AG08395 (cell line): ENCODE results near the gene KDM4E.
"Not testable (repeated sequence)": the region's sequence is repeated elsewhere in the genome, so short reads cannot be mapped to it uniquely, and the experiment has no call there.

Experiments used
- DNase-seq: peaks from one replicate; pipeline ENCODE4 v3.0.0; 2012; ENCODE audit warnings: mixed read lengths, low spot score

The KDM4E gene

GRCh38 chr11:95024958-95025357, at the start of gene KDM4E:
Gene KDM4E, plus strand, starts transcription at chr11:95025258. Its CDS starts 300 bp downstream, at chr11:95025558.
- no peak for DNase-seq

- DNase-seq = no peak
Observed at GRCh38 chr11:94975599-94975998, 49.5 kb upstream of the KDM4E start.

- DNase-seq = no peak
Observed at GRCh38 chr11:94987378-94987777, 37.7 kb upstream of the KDM4E start.

- DNase-seq = no peak
Observed at GRCh38 chr11:94988748-94989147, 36.3 kb upstream of the KDM4E start.

GRCh38 chr11:94993400-94993943, 31.6 kb upstream of the KDM4E start:
- DNase-seq = no peak

- no peak for DNase-seq
Observed at GRCh38 chr11:94997437-94997836, 27.6 kb upstream of the KDM4E start.

GRCh38 chr11:94998285-94998684, 26.8 kb upstream of the KDM4E start:
- DNase-seq = no peak

GRCh38 chr11:95003716-95004115, 21.3 kb upstream of the KDM4E start:
- DNase-seq = no peak

- DNase-seq = no peak
Observed at GRCh38 chr11:95005642-95006041, 19.4 kb upstream of the KDM4E start.

GRCh38 chr11:95011376-95011775, 13.7 kb upstream of the KDM4E start:
- DNase-seq = no peak

GRCh38 chr11:95014184-95014821, 10.8 kb upstream of the KDM4E start:
- no peak for DNase-seq

GRCh38 chr11:95016139-95016538, 8.9 kb upstream of the KDM4E start:
- no peak for DNase-seq

GRCh38 chr11:95021468-95021867, 3.6 kb upstream of the KDM4E start:
- not testable (repeated sequence) for DNase-seq

GRCh38 chr11:95025594-95025993, 536 bp downstream of the KDM4E start:
- not testable (repeated sequence) for DNase-seq

- DNase-seq = no peak
Observed at GRCh38 chr11:95028357-95028756, 3.3 kb downstream of the KDM4E start.

- DNase-seq = no peak
Observed at GRCh38 chr11:95033051-95033450, 8.0 kb downstream of the KDM4E start.

- no peak for DNase-seq
Observed at GRCh38 chr11:95035316-95035715, 10.3 kb downstream of the KDM4E start.

- not testable (repeated sequence) for DNase-seq
Observed at GRCh38 chr11:95037356-95038035, 12.4 kb downstream of the KDM4E start.

GRCh38 chr11:95042239-95042638, 17.2 kb downstream of the KDM4E start:
- DNase-seq = no peak

- DNase-seq = no peak
Observed at GRCh38 chr11:95042906-95043305, 17.8 kb downstream of the KDM4E start.

- DNase-seq = no peak
Observed at GRCh38 chr11:95044010-95044409, 19.0 kb downstream of the KDM4E start.

- DNase-seq = no peak
Observed at GRCh38 chr11:95045812-95046211, 20.8 kb downstream of the KDM4E start.

- DNase-seq = not testable (repeated sequence)
Observed at GRCh38 chr11:95049122-95049521, 24.1 kb downstream of the KDM4E start, which contains the start of gene KDM4F. Gene KDM4F, plus strand, starts transcription at chr11:95049422.
